ENCODE data around the gene NEGR1.

GRCh38 chr1:71885171-71885570 lies 397.2 kb downstream of the NEGR1 start:
- TF ChIP-seq NUFIP1 (IDR thresholded peaks at IDR 0.05; ENCODE audit: partially characterized antibody), result no peak
- no peak for TF ChIP-seq POLR2A (conservative IDR thresholded peaks at IDR 0.05)
- no peak for TF ChIP-seq PBX2 (CRISPR knock-in tag; IDR thresholded peaks at IDR 0.05; ENCODE audit: low read depth)
- TF ChIP-seq PBX2 (tag; conservative IDR thresholded peaks at IDR 0.05; ENCODE audit: low read depth), result no peak
- TF ChIP-seq MYC (IDR thresholded peaks at IDR 0.05; ENCODE audit: low read depth, low read length), result no peak
- no peak for TF ChIP-seq MYC (CRISPR knock-in tag; IDR thresholded peaks at IDR 0.05; ENCODE audit: borderline replicate concordance, low read depth)
- TF ChIP-seq ZFX (CRISPR knock-in tag; IDR thresholded peaks at IDR 0.05), result no peak
- TF ChIP-seq WHSC1 (IDR thresholded peaks at IDR 0.05; ENCODE audit: low read length), result no peak
- no peak for TF ChIP-seq PHF8 (IDR thresholded peaks at IDR 0.05; ENCODE audit: borderline replicate concordance, low read length)
- TF ChIP-seq COPS2 (conservative IDR thresholded peaks at IDR 0.05), result no peak
- TF ChIP-seq PKNOX1 (IDR thresholded peaks at IDR 0.05), result no peak
- TF ChIP-seq TEAD4 (IDR thresholded peaks at IDR 0.05; ENCODE audit: low read length), result no peak
- no peak for TF ChIP-seq TEAD4 (CRISPR knock-in tag; IDR thresholded peaks at IDR 0.05; ENCODE audit: borderline replicate concordance)
- TF ChIP-seq CTCF (IDR thresholded peaks at IDR 0.05 in 2 of 3, conservative IDR thresholded peaks at IDR 0.05 in 1 of 3; ENCODE audit: insufficient read depth in 2 of 3, low read depth in 1 of 3, low read length in 3 of 3), result no peak
- TF ChIP-seq TRIM24 (IDR thresholded peaks at IDR 0.05), result no peak
